ENCODE data around the gene MYL5. TPM values are rescaled to one million over a fixed set of nuclear protein-coding genes. Genes with fewer than 3 reads are reported as not detected.

MYL5 gene
- total and polyA plus RNA-seq, 2 of the 4 experiments (the other 2 are of a cell fraction) = 9.1 to 16.0 TPM

DNA sequence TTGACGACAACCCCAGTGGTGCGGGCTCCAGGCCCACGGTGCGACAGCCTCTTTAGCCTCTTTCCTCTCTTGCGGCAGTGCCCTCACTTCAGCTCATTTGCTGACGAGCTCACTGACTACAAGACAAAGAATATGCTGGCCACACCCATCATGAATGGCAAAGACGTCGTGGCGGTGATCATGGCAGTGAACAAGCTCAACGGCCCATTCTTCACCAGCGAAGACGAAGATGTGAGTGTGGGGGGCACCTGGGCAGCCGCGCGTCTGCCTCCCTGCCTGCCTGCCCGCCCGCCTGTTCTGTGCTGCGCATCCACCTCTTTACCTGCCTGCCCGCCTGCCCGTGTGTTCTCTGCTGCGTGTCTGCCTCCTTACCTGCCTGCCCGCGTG lies 39.8 kb upstream of the MYL5 start:
- Histone ChIP-seq H4K91ac (ENCODE audit: insufficient read depth, low read depth, low read length) (no peak overlapping the region), H3K4me3 (ENCODE audit: insufficient read depth, low read depth, low read length) (no peak overlapping the region), H3K9me1 (ENCODE audit: insufficient read depth, low read length) (no peaks in the 10 kb centered on the region), H3K79me1 (ENCODE audit: low read depth in 1 of 2, low read length in 2 of 2) (no peaks in the 10 kb centered on the region), H3K4me1 (ENCODE audit: control insufficient read depth, insufficient read depth, low read length) (no peaks in the 10 kb centered on the region), H3K4ac (ENCODE audit: low read depth, low read length) (no peak overlapping the region), H2BK20ac (ENCODE audit: low read depth, low read length) (no peak overlapping the region), H3K18ac (ENCODE audit: low read depth, low read length) (no peak overlapping the region), H2AFZ (replicated peaks; ENCODE audit: low read length, poor library complexity) (no peak overlapping the region), H3K23ac (ENCODE audit: low read depth, low read length) (no peak overlapping the region), H2BK5ac (ENCODE audit: low read depth, low read length, poor library complexity, severe bottlenecking) (no peak overlapping the region), H3K14ac (replicated peaks; ENCODE audit: low read depth, low read length) (no peak overlapping the region), H2AK9ac (replicated peaks; ENCODE audit: low read depth, low read length, poor library complexity) (no peak overlapping the region), H3K27me3 (ENCODE audit: control insufficient read depth, insufficient read depth, low read length) (no peaks in the 10 kb centered on the region), H3K27ac (ENCODE audit: insufficient read depth, low read length) (no peak overlapping the region), H4K20me1 (ENCODE audit: insufficient read depth, low read length) (no peaks in the 10 kb centered on the region), H4K5ac (ENCODE audit: low read depth, low read length) (no peak overlapping the region), H3K9me3 (ENCODE audit: control insufficient read depth, insufficient read depth, low read length) (peaks cover 23% of the 10 kb centered on the region), H2BK15ac (ENCODE audit: low read depth, low read length) (no peak overlapping the region), H2AK5ac (ENCODE audit: low read depth, low read length) (no peak overlapping the region), H3K56ac (ENCODE audit: extremely low read depth, insufficient read depth, low read length) (no peak overlapping the region), H3K36me3 (ENCODE audit: control insufficient read depth, insufficient read depth, low read length) (no peaks in the 10 kb centered on the region), H4K8ac (ENCODE audit: low read depth in 2 of 2, low read length in 2 of 2) (no peak overlapping the region), H2BK120ac (ENCODE audit: low read depth, low read length) (no peak overlapping the region), H3K9ac (ENCODE audit: low read depth, low read length) (no peak overlapping the region), H3K4me2 (ENCODE audit: low read depth, low read length) (no peak overlapping the region)
- no TSS peak for BruUV-seq (replicated peaks)
- no peak for ATAC-seq (ENCODE audit: low read depth)
- POLR2A ChIA-PET (ENCODE audit: unreplicated experiment) = no interaction called here
- 67% methylated on average over 3 of the region's 23 CpGs; no CpG with 5 or more reads in 1 of the 2 experiments for WGBS, 2 experiments (ENCODE audit: extremely low coverage in 2 of 2, insufficient read length in 1 of 2)
- intact Hi-C loops (cut with micrococcal nuclease) = no loop called here
- dilution Hi-C loops (cut with HindIII; ENCODE audit: low sequenced_read_pairs, unreplicated experiment) = no loop called here
- TF ChIP-seq RCOR1 (IDR thresholded peaks at IDR 0.05; ENCODE audit: insufficient replicate concordance, low read length) (no peak), RFX5 (IDR thresholded peaks at IDR 0.05; ENCODE audit: low read depth, low read length) (no peak), FOS (IDR thresholded peaks at IDR 0.05; ENCODE audit: low read depth, low read length) (no peak), BHLHE40 (IDR thresholded peaks at IDR 0.05; ENCODE audit: low read depth, low read length) (no peak), CHD1 (IDR thresholded peaks at IDR 0.05; ENCODE audit: low read depth, low read length) (no peak), MAFK (IDR thresholded peaks at IDR 0.05; ENCODE audit: low read depth, low read length) (no peak), RAD21 (IDR thresholded peaks at IDR 0.05; ENCODE audit: low read length) (no peak), NFE2L2 (IDR thresholded peaks at IDR 0.05; ENCODE audit: low read depth, low read length) (no peak), SMC3 (IDR thresholded peaks at IDR 0.05; ENCODE audit: low read depth, low read length) (no peak), MXI1 (IDR thresholded peaks at IDR 0.05; ENCODE audit: borderline replicate concordance, low read depth, low read length) (no peak), POLR2A (IDR thresholded peaks at IDR 0.05; ENCODE audit: low read depth, low read length) (no peak), CEBPB (IDR thresholded peaks at IDR 0.05; ENCODE audit: low read depth, low read length) (no peak), MAZ (IDR thresholded peaks at IDR 0.05; ENCODE audit: borderline replicate concordance, low read depth, low read length) (no peak)
- TF ChIP-seq, protein P1, sequence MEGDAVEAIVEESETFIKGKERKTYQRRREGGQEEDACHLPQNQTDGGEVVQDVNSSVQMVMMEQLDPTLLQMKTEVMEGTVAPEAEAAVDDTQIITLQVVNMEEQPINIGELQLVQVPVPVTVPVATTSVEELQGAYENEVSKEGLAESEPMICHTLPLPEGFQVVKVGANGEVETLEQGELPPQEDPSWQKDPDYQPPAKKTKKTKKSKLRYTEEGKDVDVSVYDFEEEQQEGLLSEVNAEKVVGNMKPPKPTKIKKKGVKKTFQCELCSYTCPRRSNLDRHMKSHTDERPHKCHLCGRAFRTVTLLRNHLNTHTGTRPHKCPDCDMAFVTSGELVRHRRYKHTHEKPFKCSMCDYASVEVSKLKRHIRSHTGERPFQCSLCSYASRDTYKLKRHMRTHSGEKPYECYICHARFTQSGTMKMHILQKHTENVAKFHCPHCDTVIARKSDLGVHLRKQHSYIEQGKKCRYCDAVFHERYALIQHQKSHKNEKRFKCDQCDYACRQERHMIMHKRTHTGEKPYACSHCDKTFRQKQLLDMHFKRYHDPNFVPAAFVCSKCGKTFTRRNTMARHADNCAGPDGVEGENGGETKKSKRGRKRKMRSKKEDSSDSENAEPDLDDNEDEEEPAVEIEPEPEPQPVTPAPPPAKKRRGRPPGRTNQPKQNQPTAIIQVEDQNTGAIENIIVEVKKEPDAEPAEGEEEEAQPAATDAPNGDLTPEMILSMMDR (conservative IDR thresholded peaks at IDR 0.05; ENCODE audit: low read depth, low read length) = no peak
- TF ChIP-seq, protein P2, sequence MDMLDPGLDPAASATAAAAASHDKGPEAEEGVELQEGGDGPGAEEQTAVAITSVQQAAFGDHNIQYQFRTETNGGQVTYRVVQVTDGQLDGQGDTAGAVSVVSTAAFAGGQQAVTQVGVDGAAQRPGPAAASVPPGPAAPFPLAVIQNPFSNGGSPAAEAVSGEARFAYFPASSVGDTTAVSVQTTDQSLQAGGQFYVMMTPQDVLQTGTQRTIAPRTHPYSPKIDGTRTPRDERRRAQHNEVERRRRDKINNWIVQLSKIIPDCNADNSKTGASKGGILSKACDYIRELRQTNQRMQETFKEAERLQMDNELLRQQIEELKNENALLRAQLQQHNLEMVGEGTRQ (IDR thresholded peaks at IDR 0.05; ENCODE audit: low read depth, low read length) = no peak
- TF ChIP-seq, protein P3, sequence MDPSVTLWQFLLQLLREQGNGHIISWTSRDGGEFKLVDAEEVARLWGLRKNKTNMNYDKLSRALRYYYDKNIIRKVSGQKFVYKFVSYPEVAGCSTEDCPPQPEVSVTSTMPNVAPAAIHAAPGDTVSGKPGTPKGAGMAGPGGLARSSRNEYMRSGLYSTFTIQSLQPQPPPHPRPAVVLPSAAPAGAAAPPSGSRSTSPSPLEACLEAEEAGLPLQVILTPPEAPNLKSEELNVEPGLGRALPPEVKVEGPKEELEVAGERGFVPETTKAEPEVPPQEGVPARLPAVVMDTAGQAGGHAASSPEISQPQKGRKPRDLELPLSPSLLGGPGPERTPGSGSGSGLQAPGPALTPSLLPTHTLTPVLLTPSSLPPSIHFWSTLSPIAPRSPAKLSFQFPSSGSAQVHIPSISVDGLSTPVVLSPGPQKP (IDR thresholded peaks at IDR 0.05; ENCODE audit: borderline replicate concordance, low read depth, low read length) = no peak
- CTCF ChIA-PET = no interaction called here
- in situ Hi-C loops (cut with MboI; ENCODE audit: low sequenced_read_pairs) = no loop called here
- DNase-seq = no peak

Measured in IMR-90 (cell line).